ENCODE data around the gene SLC2A9. TPM values are rescaled to one million over a fixed set of nuclear protein-coding genes. Genes with fewer than 3 reads are reported as not detected.
"Not testable (repeated sequence)": the region's sequence is repeated elsewhere in the genome, so short reads cannot be mapped to it uniquely, and the experiment has no call there.

SLC2A9 gene
- total and polyA plus RNA-seq, 2 experiments from 2014 or later = 6.2 to 7.8 TPM

DNA sequence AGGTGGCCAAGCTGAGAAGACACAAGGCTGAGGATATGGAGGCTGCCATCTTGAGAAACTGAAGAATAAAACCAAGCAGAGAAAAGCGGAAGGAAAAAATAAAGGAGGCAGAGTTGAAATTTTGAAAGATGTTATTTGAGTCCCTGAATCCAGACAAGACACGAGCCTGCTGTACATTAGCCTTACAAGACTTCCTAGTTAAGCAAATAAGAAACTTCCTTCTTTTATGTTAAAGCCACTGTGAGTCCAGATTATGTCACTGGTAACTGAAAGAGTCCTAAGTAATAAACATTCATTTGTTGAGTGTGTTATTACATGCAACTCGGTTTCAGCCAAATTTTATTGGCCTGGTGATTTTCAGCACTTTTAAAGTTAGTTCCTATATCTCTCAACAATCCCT is 209.5 kb downstream of the SLC2A9 start:
- WGBS (ENCODE audit: low lambda C conversion rate, missing lambda C conversion rate) = 74% methylated on average over 3 of the region's 3 CpGs
- H2AFZ ChIP-seq = no peak overlapping the region
- no peaks in the 10 kb centered on the region for H3K36me3 ChIP-seq (replicated peaks; ENCODE audit: insufficient read depth, low read depth)
- TF ChIP-seq, protein P1, sequence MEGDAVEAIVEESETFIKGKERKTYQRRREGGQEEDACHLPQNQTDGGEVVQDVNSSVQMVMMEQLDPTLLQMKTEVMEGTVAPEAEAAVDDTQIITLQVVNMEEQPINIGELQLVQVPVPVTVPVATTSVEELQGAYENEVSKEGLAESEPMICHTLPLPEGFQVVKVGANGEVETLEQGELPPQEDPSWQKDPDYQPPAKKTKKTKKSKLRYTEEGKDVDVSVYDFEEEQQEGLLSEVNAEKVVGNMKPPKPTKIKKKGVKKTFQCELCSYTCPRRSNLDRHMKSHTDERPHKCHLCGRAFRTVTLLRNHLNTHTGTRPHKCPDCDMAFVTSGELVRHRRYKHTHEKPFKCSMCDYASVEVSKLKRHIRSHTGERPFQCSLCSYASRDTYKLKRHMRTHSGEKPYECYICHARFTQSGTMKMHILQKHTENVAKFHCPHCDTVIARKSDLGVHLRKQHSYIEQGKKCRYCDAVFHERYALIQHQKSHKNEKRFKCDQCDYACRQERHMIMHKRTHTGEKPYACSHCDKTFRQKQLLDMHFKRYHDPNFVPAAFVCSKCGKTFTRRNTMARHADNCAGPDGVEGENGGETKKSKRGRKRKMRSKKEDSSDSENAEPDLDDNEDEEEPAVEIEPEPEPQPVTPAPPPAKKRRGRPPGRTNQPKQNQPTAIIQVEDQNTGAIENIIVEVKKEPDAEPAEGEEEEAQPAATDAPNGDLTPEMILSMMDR (IDR thresholded peaks at IDR 0.05; ENCODE audit: poor library complexity) = no peak
- TF ChIP-seq EZH2 (IDR thresholded peaks at IDR 0.05; ENCODE audit: borderline replicate concordance) (no peak), EZH2phosphoT487 (IDR thresholded peaks at IDR 0.05; ENCODE audit: low read depth, severe bottlenecking, unreplicated experiment) (no peak)
- no peaks in the 10 kb centered on the region for H3K79me2 ChIP-seq
- no peak for DNase-seq (ENCODE audit: low spot score)
- H3K4me1 ChIP-seq (ENCODE audit: insufficient read depth) = no peaks in the 10 kb centered on the region
- H3K27ac ChIP-seq = no peak overlapping the region
- H3K4me3 ChIP-seq = no peak overlapping the region
- H3K4me2 ChIP-seq = no peak overlapping the region
- H4K20me1 ChIP-seq (ENCODE audit: insufficient read depth, poor library complexity, severe bottlenecking) = no peaks in the 10 kb centered on the region
- H3K9me3 ChIP-seq (ENCODE audit: low read depth) = no peaks in the 10 kb centered on the region
- H3K9me2 ChIP-seq (replicated peaks; ENCODE audit: insufficient read depth) = no peaks in the 10 kb centered on the region
- no peaks in the 10 kb centered on the region for H3K27me3 ChIP-seq

DNA sequence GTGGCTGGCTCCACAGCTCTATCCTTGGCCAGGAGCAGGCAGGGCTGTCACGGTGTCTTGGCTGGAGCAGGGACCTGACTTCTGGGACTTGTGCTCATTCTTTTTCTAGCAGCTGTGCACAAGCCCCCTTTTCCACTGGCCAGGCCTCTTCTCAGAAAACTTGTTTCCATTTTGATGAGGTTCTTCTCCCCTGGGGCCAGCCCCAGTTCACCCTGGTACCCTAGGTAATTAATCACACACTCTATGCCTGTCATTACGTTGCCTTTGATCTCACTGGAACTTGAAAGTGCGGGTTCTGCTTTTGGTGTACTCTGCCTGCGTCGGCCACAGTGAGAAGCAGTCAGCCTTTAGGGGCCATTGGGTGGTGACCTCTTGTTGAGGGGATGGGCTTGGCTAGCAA is 213.2 kb downstream of the SLC2A9 start:
- 77% methylated on average over 5 of the region's 5 CpGs for WGBS (ENCODE audit: low lambda C conversion rate, missing lambda C conversion rate)
- Histone ChIP-seq H3K79me2 (no peaks in the 10 kb centered on the region), H3K9me3 (ENCODE audit: low read depth) (no peaks in the 10 kb centered on the region), H3K4me3 (no peak overlapping the region), H3K36me3 (replicated peaks; ENCODE audit: insufficient read depth, low read depth) (no peaks in the 10 kb centered on the region), H2AFZ (no peak overlapping the region), H3K4me2 (no peak overlapping the region), H4K20me1 (ENCODE audit: insufficient read depth, poor library complexity, severe bottlenecking) (no peaks in the 10 kb centered on the region), H3K9me2 (replicated peaks; ENCODE audit: insufficient read depth) (no peaks in the 10 kb centered on the region), H3K27me3 (no peaks in the 10 kb centered on the region), H3K4me1 (ENCODE audit: insufficient read depth) (no peaks in the 10 kb centered on the region), H3K27ac (no peak overlapping the region)
- TF ChIP-seq EZH2 (IDR thresholded peaks at IDR 0.05; ENCODE audit: borderline replicate concordance) = no peak
- DNase-seq (ENCODE audit: low spot score) = no peak

DNA sequence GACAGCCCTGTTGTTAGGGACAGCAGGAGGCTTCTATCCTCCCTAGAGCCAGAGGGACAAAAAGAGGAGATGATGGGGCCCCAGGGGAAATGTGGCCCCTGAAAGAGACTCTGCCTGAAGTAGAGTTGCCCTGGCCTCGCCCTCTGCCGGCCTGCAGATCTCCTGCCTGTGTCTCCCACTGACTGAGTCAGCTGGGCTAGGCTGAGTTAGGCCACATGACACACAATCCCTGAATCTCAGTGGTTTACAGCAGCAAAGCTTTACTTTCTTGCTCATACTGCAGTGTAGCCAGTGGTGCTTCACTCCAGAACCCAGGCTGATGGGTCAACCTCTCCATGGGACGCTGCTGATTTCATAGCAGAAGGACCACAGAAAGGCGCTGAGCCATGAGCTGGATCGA is 216.4 kb downstream of the SLC2A9 start:
- Histone ChIP-seq H3K27ac (no peak overlapping the region), H3K79me2 (no peaks in the 10 kb centered on the region), H3K27me3 (no peaks in the 10 kb centered on the region), H4K20me1 (ENCODE audit: insufficient read depth, poor library complexity, severe bottlenecking) (no peaks in the 10 kb centered on the region), H3K9me3 (ENCODE audit: low read depth) (no peaks in the 10 kb centered on the region), H3K36me3 (replicated peaks; ENCODE audit: insufficient read depth, low read depth) (no peaks in the 10 kb centered on the region), H2AFZ (no peak overlapping the region), H3K4me3 (no peak overlapping the region), H3K4me1 (ENCODE audit: insufficient read depth) (no peaks in the 10 kb centered on the region), H3K4me2 (no peak overlapping the region), H3K9me2 (replicated peaks; ENCODE audit: insufficient read depth) (no peaks in the 10 kb centered on the region)
- no peak for TF ChIP-seq EZH2phosphoT487 (IDR thresholded peaks at IDR 0.05; ENCODE audit: low read depth, severe bottlenecking, unreplicated experiment)
- TF ChIP-seq, protein P1 (IDR thresholded peaks at IDR 0.05; ENCODE audit: poor library complexity) = no peak
- no peak for TF ChIP-seq EZH2 (IDR thresholded peaks at IDR 0.05; ENCODE audit: borderline replicate concordance)
- 90% methylated on average over 5 of the region's 5 CpGs for WGBS (ENCODE audit: low lambda C conversion rate, missing lambda C conversion rate)
- DNase-seq (ENCODE audit: low spot score) = no peak

DNA sequence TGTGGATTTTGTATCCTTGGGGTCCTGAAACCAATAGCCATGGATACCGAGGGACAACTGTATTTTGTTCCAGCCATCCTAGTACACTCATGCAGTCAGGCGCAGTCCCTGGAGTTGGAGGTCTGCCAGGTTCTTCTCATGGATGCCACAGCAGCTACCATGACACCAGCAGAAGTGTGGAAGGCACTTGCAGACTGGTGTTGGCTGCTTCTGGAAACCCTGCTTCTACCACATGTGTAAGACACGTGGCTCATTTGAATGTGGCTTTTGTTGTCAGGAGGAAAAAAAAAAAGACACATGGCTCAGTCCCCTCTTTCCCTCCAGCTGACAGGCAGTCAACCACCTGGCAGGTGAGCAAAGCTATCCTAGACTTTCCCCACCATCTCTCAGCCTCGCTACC is 220.4 kb downstream of the SLC2A9 start:
- Histone ChIP-seq H3K79me2 (no peaks in the 10 kb centered on the region), H3K9me3 (ENCODE audit: low read depth) (no peaks in the 10 kb centered on the region), H3K36me3 (replicated peaks; ENCODE audit: insufficient read depth, low read depth) (no peaks in the 10 kb centered on the region), H3K27me3 (no peaks in the 10 kb centered on the region), H3K4me1 (ENCODE audit: insufficient read depth) (no peaks in the 10 kb centered on the region), H3K4me2 (no peak overlapping the region), H3K9me2 (replicated peaks; ENCODE audit: insufficient read depth) (no peaks in the 10 kb centered on the region), H4K20me1 (ENCODE audit: insufficient read depth, poor library complexity, severe bottlenecking) (no peaks in the 10 kb centered on the region), H3K4me3 (no peak overlapping the region), H2AFZ (no peak overlapping the region), H3K27ac (no peak overlapping the region)
- 87% methylated on average over 4 of the region's 4 CpGs for WGBS (ENCODE audit: low lambda C conversion rate, missing lambda C conversion rate)
- no peak for DNase-seq (ENCODE audit: low spot score)
- TF ChIP-seq EZH2phosphoT487 (IDR thresholded peaks at IDR 0.05; ENCODE audit: low read depth, severe bottlenecking, unreplicated experiment) = no peak
- TF ChIP-seq, protein P1 (IDR thresholded peaks at IDR 0.05; ENCODE audit: poor library complexity) = no peak
- TF ChIP-seq EZH2 (IDR thresholded peaks at IDR 0.05; ENCODE audit: borderline replicate concordance) = no peak

DNA sequence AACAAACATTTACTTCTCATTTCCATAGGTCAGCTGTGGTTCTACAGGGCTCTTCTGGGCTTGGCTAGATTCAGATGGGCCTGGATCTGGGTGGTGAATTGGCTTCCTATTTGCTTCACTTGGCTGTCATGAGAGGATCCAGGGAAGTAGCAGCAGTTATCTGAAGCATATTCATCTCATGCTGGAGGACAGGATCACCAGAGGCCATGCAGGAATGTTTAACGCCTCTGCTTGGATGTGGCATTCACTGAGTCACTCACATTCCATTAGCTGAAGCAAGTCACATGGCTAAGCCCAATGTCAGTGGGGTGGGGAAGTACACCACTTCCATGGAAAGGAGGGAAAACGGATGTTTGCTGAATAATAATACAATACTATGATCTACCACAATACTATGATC is 224.7 kb downstream of the SLC2A9 start:
- not testable (repeated sequence) for H3K4me1 ChIP-seq (ENCODE audit: insufficient read depth); DNase-seq (ENCODE audit: low spot score); H2AFZ ChIP-seq; H3K27me3 ChIP-seq; H3K36me3 ChIP-seq (replicated peaks; ENCODE audit: insufficient read depth, low read depth); H3K4me3 ChIP-seq; H3K9me3 ChIP-seq (ENCODE audit: low read depth); H3K9me2 ChIP-seq (replicated peaks; ENCODE audit: insufficient read depth); H3K4me2 ChIP-seq; H3K79me2 ChIP-seq; H3K27ac ChIP-seq; H4K20me1 ChIP-seq (ENCODE audit: insufficient read depth, poor library complexity, severe bottlenecking)
- 60% methylated on average over 2 of the region's 2 CpGs for WGBS (ENCODE audit: low lambda C conversion rate, missing lambda C conversion rate)

All from hepatocyte (in vitro differentiated cells).